ENCODE measurements around the gene WFIKKN2.
A peak's percentile ranks its signal among the peaks of the same experiment; 100 is the strongest.

The WFIKKN2 gene

GRCh38 chr17:50834429-50835300 lies 721 bp upstream of the WFIKKN2 start:
- DNase-seq (ENCODE audit: low read depth in 2 of 2) = no peak

GRCh38 chr17:50836826-50837225 lies 1.4 kb downstream of the WFIKKN2 start:
- DNase-seq (ENCODE audit: low read depth in 2 of 2) = no peak

- no peak for DNase-seq (ENCODE audit: low read depth in 2 of 2)
These were observed 2.0 kb downstream of the WFIKKN2 start for GRCh38 chr17:50837286-50837979.

- DNase-seq (ENCODE audit: low read depth in 2 of 2) = no peak
These were observed 2.9 kb downstream of the WFIKKN2 start for GRCh38 chr17:50837980-50838954.

GRCh38 chr17:50839591-50840310 lies 4.4 kb downstream of the WFIKKN2 start:
- no peak for DNase-seq (ENCODE audit: low read depth in 2 of 2)

GRCh38 chr17:50840311-50840851 lies 5.0 kb downstream of the WFIKKN2 start:
- DNase-seq (ENCODE audit: low read depth in 2 of 2) = no peak

- DNase-seq (ENCODE audit: low read depth in 2 of 2) = no peak
These were observed 6.0 kb downstream of the WFIKKN2 start for GRCh38 chr17:50841277-50841948.

- peak; percentile 30 to 44 for DNase-seq (ENCODE audit: low read depth in 2 of 2)
These were observed 6.6 kb downstream of the WFIKKN2 start for GRCh38 chr17:50841949-50842354.

GRCh38 chr17:50842506-50843149 lies 7.2 kb downstream of the WFIKKN2 start:
- DNase-seq (ENCODE audit: low read depth in 2 of 2) = no peak

GRCh38 chr17:50843150-50843905 lies 7.9 kb downstream of the WFIKKN2 start:
- no peak for DNase-seq (ENCODE audit: low read depth in 2 of 2)

GRCh38 chr17:50844117-50844700 lies 8.8 kb downstream of the WFIKKN2 start:
- DNase-seq (ENCODE audit: low read depth in 2 of 2) = no peak

- no peak for DNase-seq (ENCODE audit: low read depth in 2 of 2)
These were observed 10.1 kb downstream of the WFIKKN2 start for GRCh38 chr17:50845240-50846147.

- DNase-seq (ENCODE audit: low read depth in 2 of 2) = no peak
These were observed 12.2 kb downstream of the WFIKKN2 start for GRCh38 chr17:50847566-50847965.

GRCh38 chr17:50848039-50848438 lies 12.7 kb downstream of the WFIKKN2 start:
- no peak for DNase-seq (ENCODE audit: low read depth in 2 of 2)

- no peak for DNase-seq (ENCODE audit: low read depth in 2 of 2)
These were observed 13.3 kb downstream of the WFIKKN2 start for GRCh38 chr17:50848711-50849110.

GRCh38 chr17:50850640-50851039 lies 15.3 kb downstream of the WFIKKN2 start:
- no peak for DNase-seq (ENCODE audit: low read depth in 2 of 2)

- no peak for DNase-seq (ENCODE audit: low read depth in 2 of 2)
These were observed 17.7 kb downstream of the WFIKKN2 start for GRCh38 chr17:50853015-50853615.

Data from stimulated activated CD4-positive, alpha-beta T cell treated with anti-CD3 and anti-CD28 coated beads, Interleukin-1b, Interleukin-23, amount 100 ng/mL, for 4 hours (primary cell).